22Rv1 (cell line): ENCODE data around the gene DENND5B.

Experiments used
- ZFX ChIP-seq: fragments of 450-650 bp; IDR thresholded peaks from 2 replicates; pipeline ENCODE4 v1.6.1; 2017; ENCODE audit warnings: antibody characterized with exemption, borderline replicate concordance
- TF ChIP-seq, protein P1 (sequence below): fragments of 450-650 bp; IDR thresholded peaks from 2 replicates; pipeline ENCODE4 v1.5.1; 2017; ENCODE audit warnings: mild to moderate bottlenecking

DNA sequence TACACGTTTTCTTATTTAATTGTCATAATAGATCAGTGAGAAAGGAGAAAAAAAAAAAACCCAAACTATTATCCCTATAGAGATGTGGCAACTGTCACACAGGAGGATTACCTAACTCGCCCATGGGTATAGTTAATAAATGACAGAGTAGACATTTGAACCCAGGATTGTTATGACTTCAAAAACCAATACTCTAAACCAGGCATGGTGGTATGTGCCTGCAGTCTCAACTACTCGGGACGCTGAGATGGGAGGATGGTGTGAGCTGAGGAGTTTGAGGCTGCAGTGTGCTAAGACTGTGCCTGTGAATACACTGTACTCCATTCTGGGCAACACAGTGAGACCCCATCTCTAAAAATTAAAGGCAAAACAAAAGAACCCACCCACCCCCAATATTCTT is 114.5 kb downstream of the DENND5B start:
- TF ChIP-seq, protein P1, sequence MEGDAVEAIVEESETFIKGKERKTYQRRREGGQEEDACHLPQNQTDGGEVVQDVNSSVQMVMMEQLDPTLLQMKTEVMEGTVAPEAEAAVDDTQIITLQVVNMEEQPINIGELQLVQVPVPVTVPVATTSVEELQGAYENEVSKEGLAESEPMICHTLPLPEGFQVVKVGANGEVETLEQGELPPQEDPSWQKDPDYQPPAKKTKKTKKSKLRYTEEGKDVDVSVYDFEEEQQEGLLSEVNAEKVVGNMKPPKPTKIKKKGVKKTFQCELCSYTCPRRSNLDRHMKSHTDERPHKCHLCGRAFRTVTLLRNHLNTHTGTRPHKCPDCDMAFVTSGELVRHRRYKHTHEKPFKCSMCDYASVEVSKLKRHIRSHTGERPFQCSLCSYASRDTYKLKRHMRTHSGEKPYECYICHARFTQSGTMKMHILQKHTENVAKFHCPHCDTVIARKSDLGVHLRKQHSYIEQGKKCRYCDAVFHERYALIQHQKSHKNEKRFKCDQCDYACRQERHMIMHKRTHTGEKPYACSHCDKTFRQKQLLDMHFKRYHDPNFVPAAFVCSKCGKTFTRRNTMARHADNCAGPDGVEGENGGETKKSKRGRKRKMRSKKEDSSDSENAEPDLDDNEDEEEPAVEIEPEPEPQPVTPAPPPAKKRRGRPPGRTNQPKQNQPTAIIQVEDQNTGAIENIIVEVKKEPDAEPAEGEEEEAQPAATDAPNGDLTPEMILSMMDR = no peak
- no peak for TF ChIP-seq ZFX
